Activated CD8-positive, alpha-beta T cell treated with anti-CD3 and anti-CD28 coated beads for 36 hours (primary cell): ENCODE results near the gene PTMS. TPM values are rescaled to one million over a fixed set of nuclear protein-coding genes. Genes with fewer than 3 reads are reported as not detected.

Experiments used
- ATAC-seq: fragments of 200-7000 bp; cut with Tn5 transposase; one replicate; pipeline ENCODE4 v1.10.0; 2021; ENCODE audit warnings: mild to moderate bottlenecking, moderate library complexity
- CTCF ChIA-PET: fragments of 350-600 bp; sonication (Branson Sonifier 250); formaldehyde crosslinking; loops from one replicate; lab custom pipeline; 2021; ENCODE audit warnings: antibody characterized with exemption; lab: Charles Lee
- POLR2A ChIA-PET: fragments of 350-600 bp; sonication (Branson Sonifier 250); formaldehyde crosslinking; loops from one replicate; lab custom pipeline; 2021; ENCODE audit warnings: antibody characterized with exemption; lab: Charles Lee
- DNase-seq: peaks from one replicate; pipeline ENCODE4 v3.0.0-alpha.2; 2020
- H3K27ac Mint-ChIP-seq: one replicate; pipeline ENCODE4 v1.8.0; 2021; ENCODE audit warnings: mild to moderate bottlenecking, mixed read lengths
- H3K27me3 Mint-ChIP-seq: one replicate; pipeline ENCODE4 v1.8.0; 2021; ENCODE audit warnings: mixed read lengths
- H3K36me3 Mint-ChIP-seq: one replicate; pipeline ENCODE4 v1.8.0; 2021; ENCODE audit warnings: low read depth, mixed read lengths
- H3K4me1 Mint-ChIP-seq: one replicate; pipeline ENCODE4 v1.8.0; 2021; ENCODE audit warnings: low read depth, mixed read lengths
- H3K4me3 Mint-ChIP-seq: one replicate; pipeline ENCODE4 v1.8.0; 2021; ENCODE audit warnings: mild to moderate bottlenecking, moderate library complexity, mixed read lengths
- H3K9me3 Mint-ChIP-seq: one replicate; pipeline ENCODE4 v1.8.0; 2021; ENCODE audit warnings: mixed read lengths
- intact Hi-C: fragments of 100-400 bp; cut with micrococcal nuclease; formaldehyde crosslinking; loops from one replicate; pipeline ENCODE4 v1.10.0; 2022
- total RNA-seq, 2 experiments: library from RNA; stranded (reverse); gene quantifications; one replicate each; pipeline ENCODE4 v1.2.3, GENCODE V29; 2021
- TF ChIP-seq, protein P1 (sequence below): fragments of 200-600 bp; IDR thresholded peaks from one replicate; pipeline ENCODE4 v1.8.0; 2022; ENCODE audit warnings: antibody characterized with exemption, mild to moderate bottlenecking

Gene PTMS
- total RNA-seq, 2 experiments from 2014 or later: 78.6 TPM

DNA sequence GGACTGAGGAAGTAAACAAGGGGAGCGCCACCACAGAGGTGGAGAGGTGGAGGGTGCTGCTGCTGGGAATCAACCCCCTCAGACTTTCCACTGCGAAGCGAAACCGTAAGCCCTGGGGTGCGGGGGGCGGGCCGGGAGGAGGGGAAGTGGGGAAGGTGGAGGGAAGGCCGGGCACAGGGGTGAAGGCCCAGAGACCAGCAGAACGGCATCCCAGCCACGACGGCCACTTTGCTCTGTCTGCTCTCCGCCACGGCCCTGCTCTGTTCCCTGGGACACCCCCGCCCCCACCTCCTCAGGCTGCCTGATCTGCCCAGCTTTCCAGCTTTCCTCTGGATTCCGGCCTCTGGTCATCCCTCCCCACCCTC is 6.2 kb downstream of the PTMS start, which contains the start of gene LAG3:
Gene LAG3, plus strand, starts transcription at position 190 of the 365 bp plus-strand sequence. CDS start 333 bp downstream, outside the sequence.
- Mint-ChIP-seq H3K27ac (peak within 1 kb of the TSS; percentile 87), H3K36me3 (peaks cover 65% of the 10 kb centered on the region), H3K27me3 (peaks cover 7% of the 10 kb centered on the region), H3K4me1 (peaks cover 63% of the 10 kb centered on the region), H3K4me3 (peak within 1 kb of the TSS; percentile 89), H3K9me3 (no peaks in the 10 kb centered on the region)
- DNase-seq (peak; percentile 84), ATAC-seq (peak; percentile 33)
- POLR2A ChIA-PET: interaction anchor here (0.9 to 2.2 kb wide), 10 partner anchors 13 to 171 kb away, joined by 3 to 11 read pairs (median 4); partner anchors contain the start of genes C12orf57, COPS7A, MLF2 and RNU7-1
- TF ChIP-seq, protein P1, sequence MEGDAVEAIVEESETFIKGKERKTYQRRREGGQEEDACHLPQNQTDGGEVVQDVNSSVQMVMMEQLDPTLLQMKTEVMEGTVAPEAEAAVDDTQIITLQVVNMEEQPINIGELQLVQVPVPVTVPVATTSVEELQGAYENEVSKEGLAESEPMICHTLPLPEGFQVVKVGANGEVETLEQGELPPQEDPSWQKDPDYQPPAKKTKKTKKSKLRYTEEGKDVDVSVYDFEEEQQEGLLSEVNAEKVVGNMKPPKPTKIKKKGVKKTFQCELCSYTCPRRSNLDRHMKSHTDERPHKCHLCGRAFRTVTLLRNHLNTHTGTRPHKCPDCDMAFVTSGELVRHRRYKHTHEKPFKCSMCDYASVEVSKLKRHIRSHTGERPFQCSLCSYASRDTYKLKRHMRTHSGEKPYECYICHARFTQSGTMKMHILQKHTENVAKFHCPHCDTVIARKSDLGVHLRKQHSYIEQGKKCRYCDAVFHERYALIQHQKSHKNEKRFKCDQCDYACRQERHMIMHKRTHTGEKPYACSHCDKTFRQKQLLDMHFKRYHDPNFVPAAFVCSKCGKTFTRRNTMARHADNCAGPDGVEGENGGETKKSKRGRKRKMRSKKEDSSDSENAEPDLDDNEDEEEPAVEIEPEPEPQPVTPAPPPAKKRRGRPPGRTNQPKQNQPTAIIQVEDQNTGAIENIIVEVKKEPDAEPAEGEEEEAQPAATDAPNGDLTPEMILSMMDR: no peak
- intact Hi-C loops: no loop called here
- CTCF ChIA-PET: interaction anchor here (1.3 to 5.8 kb wide), 5 partner anchors 8 to 53 kb away, joined by 3 to 77 read pairs (median 4); partner anchors contain the start of genes COPS7A and MLF2

DNA sequence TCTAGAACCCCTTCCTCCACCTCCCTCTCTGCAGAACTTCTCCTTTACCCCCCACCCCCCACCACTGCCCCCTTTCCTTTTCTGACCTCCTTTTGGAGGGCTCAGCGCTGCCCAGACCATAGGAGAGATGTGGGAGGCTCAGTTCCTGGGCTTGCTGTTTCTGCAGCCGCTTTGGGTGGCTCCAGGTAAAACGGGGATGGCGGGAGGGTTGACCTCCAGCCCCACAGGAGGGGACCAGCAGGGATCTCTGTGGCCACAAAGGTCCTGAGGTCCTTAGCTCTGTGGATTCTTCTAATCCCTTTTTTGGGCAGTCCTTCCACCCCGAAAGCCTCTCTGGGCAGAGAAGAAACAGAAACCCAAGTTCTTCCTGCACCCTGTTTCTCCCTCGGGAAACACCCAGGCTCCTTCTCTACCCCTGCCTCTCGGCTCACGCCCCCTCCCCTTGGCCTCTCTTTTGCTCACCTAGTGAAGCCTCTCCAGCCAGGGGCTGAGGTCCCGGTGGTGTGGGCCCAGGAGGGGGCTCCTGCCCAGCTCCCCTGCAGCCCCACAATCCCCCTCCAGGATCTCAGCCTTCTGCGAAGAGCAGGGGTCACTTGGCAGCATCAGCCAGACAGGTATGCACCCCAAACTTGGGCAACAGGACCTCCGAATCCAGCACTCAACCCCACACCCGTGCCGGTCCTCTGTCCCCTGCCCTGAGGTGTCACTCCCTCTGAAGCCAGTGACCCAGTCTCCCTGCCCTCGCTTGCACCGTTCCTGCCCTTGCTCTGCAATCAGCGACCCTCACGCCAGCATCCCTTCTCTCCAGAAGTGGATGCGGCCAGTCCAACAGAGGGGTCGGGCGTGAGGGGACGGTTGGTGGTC is 6.8 kb downstream of the PTMS start:
- H3K27ac Mint-ChIP-seq: peak overlapping the region; percentile 87
- peaks cover 66% of the 10 kb centered on the region for H3K4me1 Mint-ChIP-seq
- peaks cover 68% of the 10 kb centered on the region for H3K36me3 Mint-ChIP-seq
- peaks cover 3% of the 10 kb centered on the region for H3K27me3 Mint-ChIP-seq
- no peaks in the 10 kb centered on the region for H3K9me3 Mint-ChIP-seq
- intact Hi-C loops: no loop called here
- CTCF ChIA-PET: interaction anchor here (1.4 to 5.8 kb wide), 4 partner anchors 9 to 53 kb away, joined by 3 to 77 read pairs (median 6); partner anchors contain the start of gene MLF2
- POLR2A ChIA-PET: interaction anchor here (0.9 to 3.8 kb wide), 10 partner anchors 13 to 171 kb away, joined by 3 to 31 read pairs (median 5); partner anchors contain the start of genes C12orf57, COPS7A, MLF2 and RNU7-1
- ATAC-seq (no peak), DNase-seq (no peak)
- H3K4me3 Mint-ChIP-seq: peak overlapping the region; percentile 89
- TF ChIP-seq, protein P1: no peak

DNA sequence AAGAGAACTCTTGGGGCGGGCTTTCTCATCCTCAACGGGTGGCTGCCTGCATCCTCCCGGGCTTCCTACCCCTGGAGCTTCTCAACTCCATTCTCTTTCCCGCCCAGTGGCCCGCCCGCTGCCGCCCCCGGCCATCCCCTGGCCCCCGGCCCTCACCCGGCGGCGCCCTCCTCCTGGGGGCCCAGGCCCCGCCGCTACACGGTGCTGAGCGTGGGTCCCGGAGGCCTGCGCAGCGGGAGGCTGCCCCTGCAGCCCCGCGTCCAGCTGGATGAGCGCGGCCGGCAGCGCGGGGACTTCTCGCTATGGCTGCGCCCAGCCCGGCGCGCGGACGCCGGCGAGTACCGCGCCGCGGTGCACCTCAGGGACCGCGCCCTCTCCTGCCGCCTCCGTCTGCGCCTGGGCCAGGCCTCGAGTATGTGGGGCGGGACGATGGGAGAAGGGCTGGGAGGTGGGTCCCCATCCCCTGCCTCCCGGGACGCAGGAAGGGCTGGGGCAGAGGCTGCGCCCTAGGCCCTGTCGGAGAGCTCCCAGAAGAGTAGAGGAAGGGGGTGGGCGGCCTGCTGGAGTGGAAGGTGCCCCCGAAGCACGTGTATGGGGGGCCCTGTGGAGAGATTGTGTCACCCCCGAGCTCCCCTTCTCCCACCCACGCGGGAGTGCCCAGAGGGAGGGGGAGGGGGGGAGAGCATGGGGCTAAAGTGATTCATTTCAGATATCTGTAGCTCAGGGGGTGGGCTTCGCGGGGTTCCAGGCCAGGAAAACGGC is 7.6 kb downstream of the PTMS start:
- ChIA-PET CTCF (interaction anchor here (0.6 to 5.8 kb wide), 7 partner anchors 9 to 63 kb away, joined by 3 to 77 read pairs (median 4); partner anchors contain the start of gene MLF2), POLR2A (interaction anchor here (0.6 to 3.8 kb wide), 15 partner anchors 8 to 239 kb away, joined by 3 to 31 read pairs (median 3); partner anchors contain the start of genes C12orf57, COPS7A, MLF2 and PTMS)
- TF ChIP-seq, protein P1: no peak
- ATAC-seq (peak; percentile 25), DNase-seq (peak; percentile 93)
- Mint-ChIP-seq H3K9me3 (no peaks in the 10 kb centered on the region), H3K4me1 (peaks cover 70% of the 10 kb centered on the region), H3K4me3 (peak overlapping the region; percentile 89), H3K36me3 (peaks cover 76% of the 10 kb centered on the region), H3K27me3 (peaks cover 1% of the 10 kb centered on the region), H3K27ac (peak overlapping the region; percentile 95)
- intact Hi-C loops: no loop called here

DNA sequence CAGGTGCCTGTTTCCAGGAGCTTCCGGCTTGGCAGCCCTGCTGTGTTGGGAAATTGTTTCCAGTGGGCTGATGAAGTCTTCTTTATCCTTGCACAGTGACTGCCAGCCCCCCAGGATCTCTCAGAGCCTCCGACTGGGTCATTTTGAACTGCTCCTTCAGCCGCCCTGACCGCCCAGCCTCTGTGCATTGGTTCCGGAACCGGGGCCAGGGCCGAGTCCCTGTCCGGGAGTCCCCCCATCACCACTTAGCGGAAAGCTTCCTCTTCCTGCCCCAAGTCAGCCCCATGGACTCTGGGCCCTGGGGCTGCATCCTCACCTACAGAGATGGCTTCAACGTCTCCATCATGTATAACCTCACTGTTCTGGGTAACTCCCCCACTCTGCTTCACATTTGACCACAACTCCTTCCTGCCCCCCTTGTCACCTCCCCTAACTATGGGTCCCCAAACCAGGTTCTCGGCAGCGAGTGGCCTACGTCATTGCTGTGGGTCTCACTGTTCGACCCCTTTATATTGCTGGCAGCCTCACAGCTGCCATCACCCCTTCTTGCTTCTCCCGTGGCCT is 8.4 kb downstream of the PTMS start:
- H3K4me1 Mint-ChIP-seq: peaks cover 72% of the 10 kb centered on the region
- no peaks in the 10 kb centered on the region for H3K9me3 Mint-ChIP-seq
- ATAC-seq (peak; percentile 66), DNase-seq (peak; percentile 86)
- H3K36me3 Mint-ChIP-seq: peaks cover 77% of the 10 kb centered on the region
- POLR2A ChIA-PET: interaction anchor here (0.5 to 3.8 kb wide), 18 partner anchors 9 to 240 kb away, joined by 3 to 31 read pairs (median 3); partner anchors contain the start of genes C12orf57, COPS7A, MLF2 and PTMS
- TF ChIP-seq, protein P1: no peak
- intact Hi-C loops: no loop called here
- peak overlapping the region; percentile 95 for H3K27ac Mint-ChIP-seq
- peak overlapping the region; percentile 89 for H3K4me3 Mint-ChIP-seq
- no peaks in the 10 kb centered on the region for H3K27me3 Mint-ChIP-seq
- CTCF ChIA-PET: interaction anchor here (1.0 to 5.8 kb wide), 7 partner anchors 8 to 62 kb away, joined by 3 to 77 read pairs (median 4); partner anchors contain the start of genes MLF2 and PTMS
